Testis (tissue), 2 donors: ENCODE data around the gene ARHGAP31.

ENCODE experiments used
- CTCF ChIP-seq, 3 experiments: fragments of 450-650 bp in 2 of 3; fragments of 200-600 bp in 1 of 3; sonication (generic) in 1 of 3; IDR thresholded peaks; one replicate each; pipeline ENCODE4 v1.5.1; 2016 to 2019; ENCODE audit warnings: antibody characterized with exemption in 3 of 3, mild to moderate bottlenecking in 2 of 3, moderate library complexity in 1 of 3
- POLR2A ChIP-seq: fragments of 450-650 bp; IDR thresholded peaks from one replicate; pipeline ENCODE4 v1.6.1; 2017; ENCODE audit warnings: antibody characterized with exemption, mild to moderate bottlenecking, moderate library complexity

- no peak for TF ChIP-seq CTCF (IDR thresholded peaks at IDR 0.05)
- no peak for TF ChIP-seq POLR2A
Observed at GRCh38 chr3:119436977-119437376, 142.8 kb downstream of the ARHGAP31 start.
